NCI-H2107 (cell line): ENCODE results near the gene GDF11.

Experiments used
- DNase-seq: peaks from one replicate; lab custom pipeline; 2025; lab: John Stamatoyannopoulos, UW

The GDF11 gene

DNA sequence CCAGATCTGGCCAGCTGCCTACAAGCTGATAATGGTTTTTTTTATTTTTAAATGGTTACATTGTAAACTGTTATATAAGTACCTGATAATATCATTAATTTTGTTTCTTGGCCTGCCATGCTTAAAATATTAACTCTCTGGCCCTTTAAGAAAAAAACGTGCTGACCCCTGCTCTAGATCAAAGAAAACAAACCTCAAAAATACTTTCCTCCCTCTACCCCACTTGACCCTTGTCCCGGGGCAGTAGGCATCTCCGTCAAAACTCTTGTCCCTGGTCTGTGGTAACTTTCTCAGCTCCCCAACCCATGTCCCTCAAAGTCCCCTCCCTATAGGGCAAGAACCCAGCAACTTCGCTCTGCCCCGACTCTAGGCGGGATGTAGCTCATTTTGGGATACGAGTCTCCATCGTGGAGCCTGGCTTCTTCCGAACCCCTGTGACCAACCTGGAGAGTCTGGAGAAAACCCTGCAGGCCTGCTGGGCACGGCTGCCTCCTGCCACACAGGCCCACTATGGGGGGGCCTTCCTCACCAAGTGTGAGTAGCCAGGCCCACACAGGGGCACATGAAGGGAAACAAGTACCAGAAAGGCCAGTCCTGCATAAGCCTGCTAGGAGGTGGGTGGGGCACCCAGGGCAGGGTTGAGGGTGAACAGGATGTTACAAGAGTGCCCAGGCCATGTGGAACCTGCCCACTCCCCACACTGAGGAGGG is 19.3 kb upstream of the GDF11 start:
- no peak for DNase-seq

DNA sequence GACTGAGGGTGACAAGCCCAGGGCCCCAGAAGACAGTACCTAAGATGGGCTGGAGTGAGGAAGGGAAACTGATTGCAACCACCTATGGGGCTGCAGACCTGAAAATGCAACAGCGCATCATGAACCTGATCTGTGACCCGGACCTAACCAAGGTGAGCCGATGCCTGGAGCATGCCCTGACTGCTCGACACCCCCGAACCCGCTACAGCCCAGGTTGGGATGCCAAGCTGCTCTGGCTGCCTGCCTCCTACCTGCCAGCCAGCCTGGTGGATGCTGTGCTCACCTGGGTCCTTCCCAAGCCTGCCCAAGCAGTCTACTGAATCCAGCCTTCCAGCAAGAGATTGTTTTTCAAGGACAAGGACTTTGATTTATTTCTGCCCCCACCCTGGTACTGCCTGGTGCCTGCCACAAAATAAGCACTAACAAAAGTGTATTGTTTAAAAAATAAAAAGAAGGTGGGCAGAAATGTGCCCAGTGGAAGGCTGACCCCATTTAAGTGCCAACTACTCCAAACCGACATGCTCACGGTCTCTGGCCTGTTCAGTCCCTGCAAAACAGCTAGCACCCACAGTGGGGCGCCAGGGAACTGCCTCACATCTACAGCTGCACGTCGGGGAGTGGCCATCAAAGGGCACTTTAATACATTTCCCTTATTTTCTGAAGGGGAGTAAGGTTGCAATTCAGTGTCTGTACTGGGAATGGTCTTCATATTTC is 18.5 kb upstream of the GDF11 start:
- peak; percentile 32 for DNase-seq

DNA sequence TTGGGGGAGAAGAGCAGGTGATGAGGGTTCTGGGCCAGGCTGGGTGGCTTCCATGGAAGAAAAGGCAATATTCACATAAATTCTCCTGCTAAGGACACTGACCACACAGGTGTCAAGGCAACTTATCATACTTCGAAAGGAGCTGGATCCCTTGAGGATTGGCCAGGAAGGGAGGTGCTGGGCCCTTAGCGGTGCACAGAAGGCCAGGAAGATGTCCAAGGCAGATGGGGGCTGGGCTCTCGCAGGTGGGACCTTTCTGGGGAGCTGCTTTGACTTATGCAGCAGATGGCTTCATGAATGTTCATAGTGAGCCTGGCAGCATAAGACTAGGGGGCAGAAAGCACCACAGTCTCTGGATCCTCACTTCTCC is 18.0 kb upstream of the GDF11 start:
- DNase-seq = no peak

DNA sequence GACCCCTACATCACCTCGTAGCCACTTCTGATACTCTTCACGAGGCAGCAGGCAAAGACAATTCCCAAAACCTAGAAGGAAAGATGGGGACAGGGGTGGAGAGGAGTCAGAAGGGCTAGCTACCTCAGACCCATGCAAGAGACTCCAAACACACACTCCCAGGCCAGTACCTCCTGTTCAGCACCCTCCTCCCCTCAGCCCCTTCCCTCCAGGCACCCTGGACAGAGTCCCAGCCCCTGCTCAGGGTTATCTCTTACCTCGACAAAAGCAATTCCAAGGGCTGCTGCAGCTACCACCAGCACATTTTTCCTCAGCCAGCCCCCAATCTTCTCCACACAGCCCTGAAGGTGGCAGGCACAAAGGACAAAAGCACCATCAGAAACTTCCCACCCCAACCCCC is 17.4 kb upstream of the GDF11 start:
- DNase-seq = no peak

DNA sequence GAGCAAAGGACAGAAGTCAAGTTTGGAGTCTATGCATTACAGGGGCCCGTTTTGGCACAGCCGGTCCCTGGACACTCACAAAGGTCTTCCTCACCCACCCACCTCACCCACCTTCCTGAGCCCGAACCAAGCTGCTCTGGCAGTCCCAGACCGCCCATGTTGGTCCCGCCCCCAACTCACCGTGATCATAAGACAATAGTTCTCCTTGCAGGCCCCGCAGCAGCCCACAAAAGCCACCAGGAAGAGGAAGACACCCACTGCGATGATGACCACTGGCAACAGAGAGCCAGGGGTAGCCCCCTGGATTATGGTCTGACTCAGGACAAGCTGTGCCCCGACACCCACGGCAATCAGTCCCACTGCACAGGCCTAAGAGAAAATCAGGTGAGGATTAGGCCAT is 16.0 kb upstream of the GDF11 start:
- DNase-seq = no peak

DNA sequence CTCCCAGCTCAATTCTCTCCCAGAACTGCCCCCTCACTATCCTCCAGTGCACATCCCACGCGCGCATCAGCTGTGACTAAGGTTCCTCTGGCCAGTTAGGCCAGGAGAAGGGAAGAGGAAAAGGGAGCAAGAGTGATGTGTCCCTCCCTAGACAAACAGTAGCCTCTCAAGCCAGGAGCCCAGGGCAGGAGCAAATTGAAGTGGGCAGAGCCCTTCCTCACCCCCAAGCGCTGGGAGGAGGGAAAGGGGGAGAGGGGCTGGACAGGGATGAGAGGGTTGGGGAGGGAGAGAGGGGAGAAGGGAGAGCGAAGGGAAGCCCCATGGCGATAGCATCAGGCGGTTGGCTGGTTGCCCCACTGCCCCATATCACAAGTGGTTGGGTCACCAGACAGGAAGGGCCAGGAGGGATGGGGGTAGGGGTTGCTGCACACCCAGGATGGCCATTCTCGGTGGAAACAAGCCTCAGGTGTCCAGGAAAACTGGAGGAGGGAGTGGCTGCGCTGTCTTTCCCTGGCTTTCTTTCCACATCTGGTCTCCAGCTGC is 15.2 kb upstream of the GDF11 start:
- no peak for DNase-seq

DNA sequence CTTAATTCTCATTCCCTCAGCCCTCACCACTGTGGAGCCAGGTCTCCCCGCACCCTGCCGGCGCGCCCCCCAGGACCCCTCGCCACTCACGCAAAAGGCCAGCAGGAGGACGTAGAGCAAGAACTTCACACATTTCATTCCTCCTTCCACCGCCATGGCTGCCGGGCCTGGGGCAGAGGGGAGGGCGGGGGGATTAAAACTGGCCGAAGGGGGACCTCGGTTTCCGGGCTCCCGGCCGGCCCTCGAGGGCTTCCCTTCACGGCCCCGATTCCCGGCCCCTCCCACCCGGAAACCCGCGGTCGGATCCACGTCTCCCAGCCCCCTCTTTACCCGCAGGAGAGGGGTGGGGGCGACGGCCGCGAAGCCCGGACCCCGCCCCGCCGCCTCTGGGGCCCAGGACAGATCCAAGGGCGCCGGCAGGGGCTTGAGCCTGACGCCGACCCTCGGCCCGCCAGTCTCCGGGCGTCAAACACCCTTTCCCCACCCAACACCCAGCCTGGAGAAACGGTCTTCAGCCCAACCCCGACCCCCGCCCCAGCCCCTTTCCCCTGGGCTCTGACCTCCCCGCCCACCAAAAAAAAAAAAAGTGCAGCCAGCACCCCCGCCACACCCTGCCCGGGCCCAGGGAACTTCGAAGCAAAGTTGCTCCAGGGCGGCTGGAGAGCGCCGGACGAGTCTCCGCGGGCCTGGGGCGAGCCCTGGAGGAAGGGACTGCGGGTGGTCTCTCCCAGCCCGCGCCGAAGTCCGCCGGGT is 14.6 kb upstream of the GDF11 start:
- DNase-seq = no peak

DNA sequence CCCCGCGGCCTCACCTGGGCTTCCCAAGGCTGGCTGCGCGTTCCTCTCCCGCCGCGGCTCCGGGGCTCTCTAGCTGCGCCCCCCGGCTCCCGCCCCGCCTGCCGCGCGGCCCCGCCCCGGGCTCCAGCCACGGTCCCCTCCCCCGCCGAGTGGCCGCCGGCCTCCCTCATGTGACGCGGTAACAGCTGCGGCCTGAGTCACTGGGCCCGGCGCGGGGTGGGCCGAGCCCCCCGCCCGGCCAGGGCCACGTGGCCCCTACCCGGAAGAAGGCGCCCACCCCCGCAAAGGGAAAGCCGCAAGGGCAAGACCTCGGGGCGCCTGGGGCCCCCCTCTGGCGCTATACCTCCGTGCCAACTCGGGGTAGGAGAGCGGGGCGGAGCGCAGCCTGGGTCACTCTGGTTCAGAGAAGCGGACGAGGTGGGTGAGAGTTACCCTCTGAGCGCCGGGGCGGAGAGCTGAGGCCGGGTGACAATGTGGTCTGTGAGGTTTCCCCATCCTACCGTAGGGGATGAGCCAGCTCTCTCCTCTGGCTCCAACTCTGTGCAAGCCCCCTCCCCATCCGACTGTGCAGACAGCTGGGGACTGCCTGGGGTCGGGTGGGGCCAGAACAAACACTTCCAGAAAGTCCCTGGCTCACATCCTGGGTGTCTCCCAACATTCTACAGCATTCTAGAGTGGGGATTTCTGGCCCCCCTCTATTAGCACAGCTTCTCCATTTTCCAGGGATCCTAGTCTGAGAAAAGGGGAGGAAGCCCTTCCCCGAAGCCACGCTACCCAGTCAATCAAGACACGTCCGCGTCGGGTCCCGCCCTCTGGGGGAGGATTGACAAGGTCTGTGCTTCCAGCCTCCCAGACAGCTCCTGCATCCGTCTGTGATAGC is 13.7 kb upstream of the GDF11 start, which contains the start of gene CD63:
Gene CD63 (minus strand): TSS at position 71 of the 880 bp plus-strand sequence. CDS start 668 bp downstream, outside the sequence.
- DNase-seq = peak; percentile 86

DNA sequence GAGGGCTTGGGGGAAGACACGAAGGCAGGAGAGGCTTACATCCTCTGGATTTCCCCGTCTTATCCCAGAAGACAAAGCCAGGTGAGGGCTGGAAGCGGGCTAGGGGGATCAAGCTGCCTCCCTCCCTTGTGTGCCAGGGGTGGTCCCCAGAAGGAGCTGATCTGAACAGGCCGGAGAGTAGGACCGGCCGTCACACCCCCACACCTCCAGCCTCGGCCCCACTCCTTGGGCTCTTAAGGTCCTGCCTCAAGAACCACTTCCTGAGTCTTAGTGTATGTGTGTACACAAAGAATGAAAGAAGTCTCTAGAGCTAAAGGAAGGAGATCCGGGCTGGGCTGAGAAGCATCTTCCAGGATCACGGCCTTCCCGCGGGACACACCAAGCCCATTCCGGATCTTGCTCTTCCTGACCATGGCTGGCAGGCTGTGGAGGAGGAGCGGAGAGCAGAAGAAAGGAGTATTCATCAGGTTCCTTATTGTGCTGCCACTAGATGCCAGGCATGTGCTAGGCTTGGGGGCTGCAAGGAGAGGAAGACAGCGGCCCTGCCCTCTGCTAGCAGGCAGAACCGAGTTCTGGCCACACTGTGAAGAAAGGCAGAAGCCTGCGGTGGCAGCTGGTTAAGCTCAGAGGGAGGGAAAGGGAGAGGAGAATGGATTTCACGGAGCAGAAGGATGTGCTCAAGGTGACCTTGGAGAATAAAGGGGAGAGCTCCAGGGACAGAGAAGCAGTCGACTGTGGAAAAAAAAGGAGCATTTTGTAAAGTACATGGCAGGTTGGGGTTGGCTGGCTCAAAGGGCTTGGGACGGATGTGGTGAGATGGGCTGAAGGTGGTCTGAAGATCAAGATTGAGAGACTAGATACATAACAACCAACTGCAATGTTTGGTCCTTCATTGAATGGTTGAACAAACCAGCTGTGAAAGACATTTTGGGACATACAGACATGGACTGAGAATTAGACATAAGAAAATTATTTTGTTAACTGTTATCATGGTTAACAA is 12.8 kb upstream of the GDF11 start:
- no peak for DNase-seq

DNA sequence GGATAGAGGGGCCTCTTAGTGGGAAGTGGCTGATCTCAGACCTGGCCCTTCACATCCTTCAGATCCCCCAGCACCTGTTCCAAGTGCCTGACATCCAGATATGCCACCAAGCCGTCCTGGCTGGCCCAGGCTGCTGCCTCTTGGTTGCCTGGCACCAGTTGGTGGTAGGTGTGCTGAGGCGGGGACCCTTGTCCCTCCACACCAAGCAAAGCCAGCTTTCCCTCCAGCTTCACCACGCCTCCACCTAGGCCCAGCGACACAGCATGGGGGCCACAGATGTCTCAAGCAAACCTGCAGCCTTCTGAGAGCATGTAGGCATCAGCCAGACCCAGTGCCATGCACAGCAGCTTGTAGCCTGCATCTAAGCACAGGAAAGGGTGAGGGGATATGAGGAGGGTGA is 10.6 kb upstream of the GDF11 start:
- no peak for DNase-seq

DNA sequence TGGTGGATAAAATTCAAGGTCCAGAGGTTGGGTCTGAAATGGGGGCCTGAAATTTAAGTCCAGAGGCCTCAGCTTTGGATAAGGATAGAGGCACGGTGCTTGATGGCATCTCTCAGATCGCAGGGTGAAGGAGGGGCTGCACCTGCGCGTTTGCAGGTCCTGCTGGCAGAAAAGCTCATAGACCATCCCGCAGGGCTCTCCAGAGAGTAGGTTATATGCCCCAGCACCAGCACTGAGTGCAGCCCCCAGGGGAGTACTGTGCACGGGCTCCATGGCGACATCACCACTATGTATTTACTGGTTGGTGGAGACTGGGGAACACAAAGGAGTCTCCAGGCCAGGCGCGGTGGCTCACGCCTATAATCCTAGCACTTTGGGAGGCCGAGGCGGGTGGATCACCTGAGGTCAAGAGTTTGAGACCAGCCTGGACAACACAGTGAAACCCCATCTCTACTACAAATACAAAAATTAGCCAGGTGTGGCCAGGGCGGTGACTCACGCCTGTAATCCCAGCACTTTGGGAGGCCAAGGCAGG is 9.8 kb upstream of the GDF11 start:
- no peak for DNase-seq

DNA sequence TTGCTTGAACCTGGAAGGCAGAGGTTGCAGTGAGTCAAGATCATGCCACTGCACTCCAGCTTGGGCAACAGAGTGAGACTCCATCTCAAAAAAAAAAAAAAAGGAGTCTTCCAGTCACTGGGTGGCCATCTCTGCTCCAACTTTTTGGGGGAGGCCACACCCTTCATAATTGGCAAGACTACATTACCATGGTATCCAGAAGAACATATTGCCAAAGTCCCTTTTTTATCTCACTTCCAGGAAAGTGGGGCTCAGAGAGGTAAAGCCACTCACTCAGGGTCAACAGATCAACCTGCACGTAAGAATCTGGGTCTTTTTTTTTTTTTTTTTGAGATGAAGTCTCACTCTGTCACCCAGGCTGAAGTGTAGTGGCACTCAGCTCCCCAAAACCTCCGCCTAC is 9.1 kb upstream of the GDF11 start:
- DNase-seq = no peak

DNA sequence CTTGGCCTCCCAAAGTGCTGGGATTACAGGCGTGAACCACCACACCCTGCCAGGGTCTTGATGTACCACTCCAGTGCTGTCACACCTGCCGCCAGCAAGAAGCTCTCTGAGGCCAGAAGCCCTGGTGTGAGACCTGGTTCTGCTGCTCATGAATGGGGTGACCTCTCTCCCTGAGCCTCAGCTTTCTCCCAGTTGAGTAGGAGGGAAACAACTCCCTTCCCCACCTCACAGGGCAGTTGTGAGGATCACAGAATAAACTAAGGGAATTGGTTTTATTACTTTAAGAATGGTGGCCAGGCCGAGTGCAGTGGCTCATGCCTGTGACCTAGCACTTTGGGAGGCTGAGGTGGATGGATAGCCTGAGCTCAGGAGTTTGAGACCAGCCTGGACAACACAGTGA is 8.3 kb upstream of the GDF11 start:
- DNase-seq = no peak

DNA sequence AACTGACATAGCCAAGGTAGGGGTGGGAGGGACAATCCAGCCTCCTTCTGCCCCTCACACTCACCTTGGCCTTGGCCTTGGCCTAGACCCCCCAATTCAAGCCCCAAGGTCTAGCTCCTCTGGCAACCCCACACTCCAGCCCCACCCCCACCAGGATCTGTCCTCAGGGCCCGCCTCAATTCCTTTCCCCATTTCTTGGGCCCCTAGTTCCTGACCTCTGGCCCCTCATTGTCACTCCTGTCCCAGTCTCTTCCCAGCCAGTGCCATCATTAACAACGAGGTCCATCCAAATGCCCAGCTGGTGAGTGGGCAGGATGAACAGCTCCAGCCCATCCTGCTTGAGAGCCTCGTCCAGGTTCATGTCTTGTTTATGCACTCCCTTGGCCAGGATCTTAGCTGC is 6.8 kb upstream of the GDF11 start:
- no peak for DNase-seq

DNA sequence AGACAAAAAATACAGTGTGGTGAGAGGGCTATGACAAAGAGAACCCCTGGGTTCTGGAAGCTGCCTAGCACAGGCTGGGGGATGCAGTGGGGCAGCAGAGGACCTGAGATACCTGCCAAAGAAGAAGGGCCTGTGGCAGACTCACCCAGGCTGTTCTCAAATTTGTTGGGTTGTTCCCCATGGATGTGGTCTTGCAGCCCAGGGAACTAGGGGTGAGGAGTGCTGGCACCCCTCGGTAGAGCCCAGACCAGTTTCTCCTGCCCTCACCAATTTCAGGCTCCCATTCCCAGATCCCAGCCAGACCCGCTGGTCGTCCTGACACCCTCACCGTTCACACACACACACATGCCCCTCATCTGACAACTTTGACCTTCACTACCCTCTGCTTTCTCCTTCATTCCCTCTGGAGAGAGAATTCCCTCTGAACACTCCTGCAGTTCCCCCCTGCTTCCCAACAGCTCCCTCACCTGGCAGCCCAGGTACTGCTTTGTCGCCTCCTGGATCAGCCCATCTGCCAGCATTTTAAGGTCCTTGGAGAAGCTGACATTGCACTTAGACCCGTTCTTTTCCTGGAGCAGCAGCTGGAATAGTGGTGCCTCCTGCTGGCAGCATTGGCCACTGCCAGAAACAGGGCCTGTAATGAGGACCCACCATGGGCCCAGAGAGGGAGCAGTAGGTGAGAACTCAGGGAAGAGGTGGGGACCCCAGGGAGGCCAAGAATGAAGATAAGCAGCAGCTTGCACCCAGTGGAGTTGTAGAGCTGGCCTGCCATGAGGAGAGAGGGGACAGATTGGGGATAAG is 5.9 kb upstream of the GDF11 start:
- DNase-seq = peak; percentile 56

DNA sequence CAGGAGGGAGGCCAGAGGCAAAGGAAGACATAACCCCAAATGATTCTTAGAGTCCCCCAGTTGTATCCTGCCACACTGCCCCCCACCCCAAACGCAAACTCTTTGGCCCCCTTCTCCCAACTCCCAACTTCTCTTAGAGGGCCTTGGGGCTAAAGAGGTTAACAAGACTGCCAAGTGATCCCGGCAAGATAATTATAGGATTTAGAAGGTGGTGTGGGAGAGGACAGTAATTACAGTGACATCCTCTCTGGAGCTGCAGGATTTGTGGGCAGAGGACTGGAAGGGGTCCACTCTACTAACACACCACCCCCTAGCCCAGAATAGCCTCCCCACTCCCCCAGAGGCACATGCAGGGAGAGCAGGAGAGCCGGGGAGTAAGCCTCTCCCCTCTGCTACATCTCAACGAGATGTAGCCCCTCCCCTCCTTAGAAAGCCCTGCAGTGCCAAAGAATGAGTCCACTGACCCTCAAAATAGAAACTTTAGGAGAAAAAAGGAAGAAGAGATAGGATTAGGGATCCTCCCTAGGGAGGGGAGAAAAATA is 5.3 kb upstream of the GDF11 start:
- no peak for DNase-seq

DNA sequence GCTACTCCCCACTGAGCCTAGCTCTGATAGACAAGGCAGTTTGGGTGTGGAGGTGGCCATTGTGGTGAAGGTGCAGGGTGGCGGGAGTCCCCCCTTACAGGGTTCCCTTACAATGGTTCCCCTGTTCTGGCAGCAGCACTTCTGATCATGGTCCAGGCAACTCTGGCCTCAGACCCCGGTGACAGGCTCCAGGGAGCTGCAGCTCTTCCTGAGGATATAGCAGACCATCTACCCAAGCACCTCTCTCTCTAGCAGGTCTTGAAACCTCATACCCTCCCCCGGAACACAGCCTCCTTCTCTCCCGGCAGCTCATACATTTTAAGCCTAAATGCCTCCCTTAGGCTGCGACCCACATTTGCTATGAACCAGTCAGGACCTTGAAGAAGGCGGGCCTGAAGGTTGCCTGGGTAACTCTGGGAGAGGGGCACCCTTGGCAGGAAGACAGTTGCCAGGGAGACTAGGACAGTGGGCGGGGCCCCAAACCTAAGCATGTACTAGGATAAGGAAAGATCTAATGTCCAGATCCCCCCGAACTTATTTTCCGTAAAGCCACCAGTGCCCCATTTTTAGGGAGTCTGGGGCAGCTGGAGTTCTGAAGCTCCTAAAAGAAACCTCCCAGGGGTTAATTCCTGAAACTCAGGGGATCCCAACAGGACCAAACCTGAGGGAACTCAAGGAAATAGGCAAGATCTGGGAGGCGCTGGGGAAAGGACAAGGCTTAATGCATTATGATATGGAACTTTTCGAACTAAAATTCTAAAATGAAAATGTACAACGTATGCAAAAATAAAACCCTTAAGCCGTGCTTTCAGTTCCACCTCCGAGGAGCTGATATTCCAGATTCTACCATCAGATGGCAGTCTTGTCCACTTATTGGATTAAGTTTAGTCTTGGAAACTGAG is 4.5 kb upstream of the GDF11 start:
- peak; percentile 85 for DNase-seq

DNA sequence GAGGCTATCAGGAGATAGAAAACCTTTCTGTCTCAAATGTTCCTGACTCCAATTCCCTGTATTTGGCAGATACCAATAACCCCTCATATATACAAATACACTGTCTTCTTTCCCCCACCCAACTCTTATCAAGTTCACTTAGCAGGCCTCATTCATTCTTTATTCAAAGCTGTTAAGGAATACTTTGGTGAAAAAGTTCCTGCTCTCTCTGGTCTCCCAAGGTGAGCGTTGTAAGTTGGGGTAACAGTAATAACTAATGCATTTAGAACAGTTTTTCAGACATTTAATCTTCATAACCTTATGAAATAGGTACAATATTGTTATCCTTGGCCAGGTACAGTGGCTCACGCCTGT is 3.9 kb upstream of the GDF11 start:
- no peak for DNase-seq
